Measurements from ENCODE around the gene PRKX.
A peak's percentile ranks its signal among the peaks of the same experiment; 100 is the strongest.
"Not testable (repeated sequence)": the region's sequence is repeated elsewhere in the genome, so short reads cannot be mapped to it uniquely, and the experiment has no call there.

PRKX gene

DNA sequence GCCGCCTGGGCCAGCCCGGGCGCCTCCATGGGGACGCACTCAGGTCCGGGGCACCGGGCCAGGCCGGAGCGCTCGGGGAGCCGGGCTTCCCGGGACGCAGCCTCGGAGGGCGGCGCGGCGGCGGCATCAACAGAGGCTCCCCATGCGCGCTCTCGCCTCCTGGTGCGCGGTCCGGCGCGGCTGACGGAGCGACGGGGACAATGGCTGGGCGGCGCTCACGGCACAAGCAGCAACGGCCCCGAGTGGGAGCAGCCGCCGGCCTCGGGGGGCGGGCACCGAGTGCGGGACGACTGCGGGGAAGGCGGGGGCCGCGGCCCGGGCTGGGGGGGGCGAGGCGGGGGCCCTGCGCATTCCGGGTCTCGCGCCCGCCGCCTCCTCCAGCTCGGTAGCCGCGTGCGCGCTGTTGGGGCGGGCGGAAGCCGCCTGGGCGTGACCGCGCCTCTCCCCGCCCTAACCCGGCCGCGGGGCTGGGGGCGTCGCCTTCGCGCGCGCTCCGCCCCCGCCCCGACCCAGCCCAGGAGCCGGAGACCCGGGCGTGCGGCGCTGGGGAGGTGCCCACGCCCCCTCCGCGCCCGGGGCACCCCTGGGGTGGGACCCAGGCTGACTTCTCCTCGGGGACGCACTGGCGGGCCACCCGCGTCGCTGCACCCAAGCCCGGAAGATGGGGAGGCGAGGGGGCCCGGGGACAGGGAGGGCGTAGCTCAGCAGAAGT is at the start of gene PRKX:
PRKX (minus strand) TSS at position 425 of the 712 bp plus-strand sequence; CDS start at position 29, 396 bp downstream.
- DNase-seq, result peak; percentile 67

- no peak for DNase-seq
Measured at GRCh38 chrX:3763111-3763510, 49.7 kb upstream of the PRKX start.

- DNase-seq, result no peak
Measured at GRCh38 chrX:3757510-3758025, 44.1 kb upstream of the PRKX start.

- DNase-seq, result no peak
Measured at GRCh38 chrX:3748052-3748559, 34.7 kb upstream of the PRKX start.

DNA sequence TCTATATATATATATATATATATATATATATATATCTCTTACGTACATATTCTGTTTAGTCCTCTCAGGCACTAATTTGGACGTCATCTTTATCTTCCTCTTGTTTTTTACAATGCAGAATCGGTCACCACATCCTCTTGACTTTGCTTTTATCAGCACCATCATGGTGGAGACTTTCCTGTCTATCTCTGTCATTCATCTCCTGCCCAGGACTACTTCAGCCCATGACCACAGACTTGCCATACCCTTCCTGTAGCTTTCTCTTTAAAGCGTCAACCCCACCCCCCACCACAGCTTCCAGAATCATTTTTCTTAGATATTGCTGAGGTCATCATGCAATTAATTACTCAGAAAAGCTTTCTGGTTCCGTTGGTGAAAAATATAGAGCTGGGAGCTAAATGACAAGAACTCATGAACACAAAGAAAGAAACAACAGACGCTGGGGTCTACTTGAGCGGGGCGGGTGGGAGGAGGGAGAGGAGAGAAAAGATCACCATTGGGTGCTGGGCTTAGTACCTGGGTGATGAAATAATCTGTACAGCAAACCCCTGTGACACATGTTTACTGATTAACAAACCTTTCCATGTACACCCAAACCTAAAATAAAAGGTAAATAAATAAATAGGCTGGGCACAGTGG is 30.5 kb upstream of the PRKX start:
- DNase-seq, result no peak

DNA sequence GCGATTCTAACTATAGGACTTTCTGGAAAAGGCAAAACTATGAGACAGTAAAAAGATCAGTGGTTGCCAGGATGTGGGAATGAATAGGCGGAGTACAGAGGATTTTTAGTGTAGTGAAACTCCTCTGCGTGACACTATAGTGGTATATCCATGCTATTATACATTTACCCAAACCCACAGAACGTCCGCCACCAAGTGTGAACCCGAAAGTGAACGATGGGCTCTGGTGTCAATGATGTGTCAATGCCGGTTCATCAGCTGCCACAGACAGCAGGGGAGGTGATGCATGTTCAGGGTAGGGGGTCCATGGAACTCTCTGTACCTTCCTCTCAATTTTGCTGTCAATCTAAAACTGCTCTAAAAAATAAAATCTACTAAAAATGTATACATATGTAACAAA is 27.5 kb upstream of the PRKX start:
- DNase-seq, result not testable (repeated sequence)

- no peak for DNase-seq
Measured at GRCh38 chrX:3738509-3738908, 25.1 kb upstream of the PRKX start.

- not testable (repeated sequence) for DNase-seq
Measured at GRCh38 chrX:3736536-3736935, 23.1 kb upstream of the PRKX start.

GRCh38 chrX:3735891-3736290 is 22.4 kb upstream of the PRKX start:
- DNase-seq, result not testable (repeated sequence)

GRCh38 chrX:3734456-3734855 is 21.0 kb upstream of the PRKX start:
- not testable (repeated sequence) for DNase-seq

DNA sequence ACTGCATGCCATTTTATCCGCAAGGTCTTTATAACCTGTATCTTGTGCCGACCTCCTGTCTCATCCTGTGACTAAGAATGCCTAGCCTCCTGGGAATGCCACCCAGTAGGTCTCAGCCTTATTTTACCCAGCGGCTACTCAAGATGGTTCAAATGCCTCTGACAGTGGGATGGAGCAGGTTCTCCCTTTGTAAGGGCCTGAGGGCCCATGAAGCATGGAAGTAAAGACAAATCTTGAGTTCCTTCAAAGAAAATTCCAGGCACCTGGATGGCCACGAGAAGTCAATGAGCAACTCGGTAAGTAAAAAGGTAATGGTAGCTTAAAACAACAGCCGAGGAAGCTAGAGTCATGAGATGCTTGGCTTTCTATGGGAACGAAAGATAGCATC is 19.6 kb upstream of the PRKX start:
- DNase-seq, result no peak

- not testable (repeated sequence) for DNase-seq
Measured at GRCh38 chrX:3732326-3733042, 19.0 kb upstream of the PRKX start.

DNA sequence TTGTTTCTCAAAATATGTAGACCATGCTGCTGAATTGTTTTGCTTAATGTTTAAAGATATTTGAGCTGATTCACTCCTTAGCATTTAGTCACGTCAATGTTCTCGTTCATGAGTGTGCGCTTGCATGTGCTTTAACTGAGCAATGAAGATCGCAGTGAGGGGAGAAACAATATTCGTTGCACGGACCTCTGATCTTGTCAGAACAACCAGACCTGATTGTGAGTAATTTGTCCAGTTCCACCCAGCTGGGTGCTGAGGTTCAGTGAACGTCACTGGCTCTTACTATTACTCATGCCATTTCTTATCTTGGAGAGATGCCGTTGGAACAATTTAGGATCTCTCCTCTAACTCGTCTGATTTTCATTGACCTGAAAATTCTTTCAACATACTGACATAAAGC is 15.0 kb upstream of the PRKX start:
- DNase-seq, result no peak

- DNase-seq, result not testable (repeated sequence)
Measured at GRCh38 chrX:3723460-3723859, 10.0 kb upstream of the PRKX start.

- no peak for DNase-seq
Measured at GRCh38 chrX:3717742-3718420, 4.4 kb upstream of the PRKX start.

DNA sequence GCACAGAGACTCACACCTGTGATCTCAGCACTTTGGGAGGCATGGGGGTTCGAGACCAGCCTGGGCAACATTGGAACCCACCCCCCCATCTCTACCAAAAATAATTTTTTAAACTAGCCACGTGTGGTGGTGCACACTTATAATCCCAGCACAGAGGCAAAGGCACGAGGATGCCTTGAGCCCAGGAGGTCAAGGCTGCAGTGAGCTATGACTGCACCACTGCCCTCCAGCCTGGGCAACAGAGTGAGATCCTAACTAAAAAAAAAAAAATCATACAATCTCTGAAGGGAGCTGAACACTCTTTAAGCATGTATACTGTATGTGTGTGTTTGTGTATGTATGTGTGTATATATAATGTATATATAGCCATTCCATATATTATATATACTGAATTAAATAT is 2.5 kb upstream of the PRKX start:
- DNase-seq, result no peak

DNA sequence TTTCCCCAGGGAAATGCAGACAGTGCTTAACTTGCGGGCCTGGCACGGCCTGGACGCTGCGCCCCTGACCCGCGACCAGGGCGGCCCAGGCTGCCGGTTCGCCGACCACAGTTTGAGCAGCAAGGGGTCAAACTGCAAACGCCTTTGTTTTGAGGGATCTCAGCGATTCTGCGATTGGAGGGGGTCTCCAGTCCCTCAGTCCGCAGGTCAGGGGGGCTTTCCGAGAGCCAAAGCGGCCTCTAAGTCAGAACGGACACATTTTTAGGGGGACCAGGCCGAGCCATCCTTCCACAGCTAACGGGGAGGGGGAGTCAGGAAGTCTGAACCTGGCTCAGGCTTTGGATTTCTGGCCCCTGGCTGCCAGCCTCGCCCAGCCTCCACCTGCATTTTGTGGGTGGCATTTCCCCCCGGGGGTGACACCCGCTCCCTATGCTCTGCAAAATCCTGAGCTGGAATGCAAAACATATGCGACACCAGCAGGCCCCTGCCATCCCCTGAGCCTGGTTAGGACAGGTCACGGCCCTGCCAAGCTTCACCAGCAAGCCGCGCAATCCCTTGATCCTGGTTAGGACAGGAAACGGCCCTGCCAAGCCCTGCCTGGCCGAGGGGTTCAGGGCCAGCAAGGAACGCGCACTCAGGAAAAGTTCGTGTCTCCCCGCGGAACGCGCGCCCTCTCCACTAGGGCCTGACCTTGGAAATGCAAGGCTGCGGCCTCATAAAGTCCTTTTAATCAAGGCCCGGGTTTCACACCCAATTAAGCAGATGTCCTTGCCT is 1.4 kb upstream of the PRKX start:
- not testable (repeated sequence) for DNase-seq

DNA sequence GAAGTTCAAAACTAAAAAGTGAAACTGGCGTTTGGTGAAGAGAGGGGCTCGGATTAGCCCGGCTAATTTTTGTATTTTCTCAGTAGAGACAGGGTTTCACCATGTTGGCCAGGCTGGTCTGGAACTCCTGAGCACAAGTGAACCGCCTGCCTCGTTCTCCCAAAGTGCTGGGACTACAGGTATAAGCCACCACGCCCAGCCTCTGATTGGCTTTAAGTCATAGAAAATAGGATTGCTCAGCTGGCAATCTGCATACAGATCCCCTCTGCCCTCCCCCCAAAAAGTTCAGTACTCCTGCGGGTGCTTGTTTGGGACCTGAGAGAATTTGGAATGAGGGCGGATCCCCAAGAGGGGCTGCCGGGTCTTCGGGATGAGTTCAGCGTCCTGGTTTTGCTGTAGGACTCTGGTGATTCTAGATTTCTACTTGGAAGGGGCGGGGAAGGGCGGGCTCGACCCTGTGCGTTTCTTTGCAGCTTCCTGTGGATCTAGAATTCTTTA is 537 bp upstream of the PRKX start:
- peak; percentile 47 for DNase-seq

DNA sequence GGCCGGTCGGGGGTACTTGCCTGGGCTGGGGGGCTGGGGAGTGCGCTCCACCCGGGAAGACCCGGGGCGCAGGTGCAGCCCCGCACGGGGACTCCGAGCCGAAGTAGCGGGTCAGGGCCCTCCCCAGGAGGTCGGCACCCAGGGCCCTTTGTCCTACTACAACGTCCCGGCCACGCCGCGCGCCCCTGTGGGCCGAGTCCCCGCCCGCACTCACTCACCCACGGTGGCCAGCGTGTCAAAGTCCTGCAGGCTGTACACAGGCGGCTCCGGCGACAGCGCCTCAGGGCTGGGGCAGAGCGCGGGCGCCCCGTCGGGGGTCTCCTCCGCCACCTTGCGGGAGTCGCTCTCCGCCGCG is 602 bp downstream of the PRKX start:
- DNase-seq, result peak; percentile 39

DNA sequence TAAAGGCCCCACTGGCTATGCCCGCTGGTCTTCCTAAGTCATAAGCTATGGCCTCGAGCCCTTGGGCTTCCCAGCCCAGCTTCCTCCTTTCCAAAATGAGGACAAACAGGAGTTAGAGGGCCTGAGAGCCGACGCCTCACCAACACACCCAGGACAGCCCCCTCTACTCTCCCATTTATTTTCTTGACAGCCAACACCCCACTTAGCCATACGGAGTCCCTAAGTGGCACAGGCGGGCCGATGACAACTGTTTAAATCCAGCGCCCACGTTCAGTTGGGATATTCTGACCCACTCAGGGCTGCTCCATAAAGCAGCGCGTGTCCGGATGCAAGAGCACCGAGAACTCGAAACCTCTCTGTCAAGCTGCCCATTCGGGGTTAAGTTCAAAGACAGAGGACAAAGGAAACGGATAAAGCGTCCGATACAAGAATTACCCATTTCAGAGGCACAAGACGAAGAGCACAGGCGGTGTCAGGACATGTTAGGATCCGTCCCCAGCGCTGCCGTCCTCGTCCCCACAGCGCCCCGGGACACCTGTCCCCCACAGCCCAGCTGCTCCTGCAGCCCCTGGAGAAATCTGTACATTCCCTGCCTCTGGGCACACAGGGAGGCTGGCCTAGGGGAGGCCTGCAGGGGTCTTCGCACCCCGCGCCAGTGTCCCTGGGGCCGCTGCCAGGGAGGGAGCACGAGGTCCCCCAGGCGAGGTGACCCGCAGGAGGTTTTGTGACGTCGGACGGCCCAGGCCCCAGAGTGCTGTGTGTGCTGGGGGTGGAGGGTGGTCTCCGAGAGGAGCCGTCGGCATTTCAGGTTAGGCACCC is 1.2 kb downstream of the PRKX start:
- peak; percentile 36 for DNase-seq

DNA sequence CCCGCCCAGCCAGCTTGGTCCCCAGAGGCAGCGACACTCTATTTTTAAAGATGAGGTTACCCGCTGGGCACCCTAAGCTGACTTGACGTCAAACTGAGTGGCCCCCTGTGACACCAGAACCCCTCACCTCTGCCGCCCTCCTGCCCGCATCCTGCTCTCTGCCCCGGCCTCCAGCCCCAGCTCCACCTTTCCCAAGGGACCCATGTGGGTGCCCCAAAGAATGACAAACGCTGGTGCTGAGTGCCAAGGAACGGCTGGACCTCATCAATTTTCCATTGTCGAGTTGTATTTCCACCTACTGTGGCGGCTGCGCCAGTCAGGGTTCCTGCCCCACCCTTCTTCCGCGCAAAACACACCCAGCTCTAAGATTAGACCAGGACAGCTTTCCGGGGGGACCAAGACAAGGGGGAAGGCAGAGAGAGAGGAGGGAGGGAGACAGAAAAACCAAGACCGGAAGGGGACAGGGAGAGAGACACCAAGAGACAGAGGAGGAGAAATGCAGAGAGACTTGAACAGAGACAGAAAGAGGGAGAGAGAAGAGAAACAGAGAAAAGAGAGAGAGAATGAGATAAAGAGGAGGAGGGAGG is 2.0 kb downstream of the PRKX start:
- no peak for DNase-seq
